HG02798 (cell line): ENCODE measurements around the gene IL15RA.
"Not testable (repeated sequence)": the region's sequence is repeated elsewhere in the genome, so short reads cannot be mapped to it uniquely, and the experiment has no call there.

Experiments
- ATAC-seq: cut with Tn5 transposase; IDR thresholded peaks from one replicate; pipeline ENCODE4 v1.9.1; 2021; ENCODE audit warnings: mild to moderate bottlenecking; ENCODE audit not compliant: unreplicated experiment, poor library complexity

Gene IL15RA

GRCh38 chr10:6006991-6007390, 29.6 kb upstream of the IL15RA start:
- no peak for ATAC-seq

DNA sequence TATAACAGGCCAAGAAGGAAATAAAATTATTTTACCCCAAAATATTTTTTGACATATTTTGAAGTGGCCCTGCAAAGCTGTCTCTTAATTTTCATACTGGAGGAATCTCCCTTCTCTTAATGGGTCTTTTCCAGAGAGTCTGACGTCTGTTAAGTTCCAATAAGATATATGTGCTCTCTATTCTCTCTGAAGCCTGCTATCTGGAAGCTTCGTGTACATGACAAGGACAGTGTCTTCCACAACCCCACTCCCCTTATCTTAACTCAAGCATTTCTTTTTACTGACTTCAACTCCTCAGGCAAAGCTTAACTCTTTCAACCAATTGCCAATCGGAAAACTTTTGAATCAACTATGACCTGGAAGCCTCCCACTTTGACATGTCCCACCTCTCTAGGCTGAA, 29.2 kb upstream of the IL15RA start:
- no peak for ATAC-seq

GRCh38 chr10:6005856-6006395, 28.6 kb upstream of the IL15RA start:
- ATAC-seq, result no peak

DNA sequence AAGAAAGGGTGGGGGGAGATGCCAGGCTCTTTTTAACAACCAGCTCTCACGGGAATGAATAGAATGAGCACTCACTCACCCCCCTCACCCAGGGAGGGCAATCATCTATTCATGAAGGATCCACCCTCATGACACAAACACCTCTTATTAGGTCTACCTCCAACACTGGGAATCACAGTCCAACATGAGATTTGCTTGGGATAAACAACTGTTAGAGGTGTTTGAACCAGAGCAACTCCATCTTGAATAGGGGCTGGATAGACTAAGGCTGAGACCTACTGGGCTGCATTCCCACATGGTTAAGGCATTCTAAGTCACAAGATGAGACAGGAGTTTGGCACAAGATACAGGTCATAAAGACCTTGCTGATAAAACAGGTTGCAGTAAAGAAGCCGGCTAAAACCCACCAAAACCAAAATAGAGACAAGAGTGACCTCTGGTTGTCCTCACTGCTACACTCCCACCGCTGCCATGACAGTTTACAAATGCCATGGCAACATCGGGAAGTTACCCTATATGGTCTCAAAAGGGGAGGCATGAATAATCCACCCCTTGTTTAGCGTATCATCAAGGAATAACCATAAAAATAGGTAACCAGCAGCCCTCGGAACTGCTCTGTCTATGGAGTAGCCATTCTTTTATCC, 27.9 kb upstream of the IL15RA start:
- ATAC-seq, result not testable (repeated sequence)

DNA sequence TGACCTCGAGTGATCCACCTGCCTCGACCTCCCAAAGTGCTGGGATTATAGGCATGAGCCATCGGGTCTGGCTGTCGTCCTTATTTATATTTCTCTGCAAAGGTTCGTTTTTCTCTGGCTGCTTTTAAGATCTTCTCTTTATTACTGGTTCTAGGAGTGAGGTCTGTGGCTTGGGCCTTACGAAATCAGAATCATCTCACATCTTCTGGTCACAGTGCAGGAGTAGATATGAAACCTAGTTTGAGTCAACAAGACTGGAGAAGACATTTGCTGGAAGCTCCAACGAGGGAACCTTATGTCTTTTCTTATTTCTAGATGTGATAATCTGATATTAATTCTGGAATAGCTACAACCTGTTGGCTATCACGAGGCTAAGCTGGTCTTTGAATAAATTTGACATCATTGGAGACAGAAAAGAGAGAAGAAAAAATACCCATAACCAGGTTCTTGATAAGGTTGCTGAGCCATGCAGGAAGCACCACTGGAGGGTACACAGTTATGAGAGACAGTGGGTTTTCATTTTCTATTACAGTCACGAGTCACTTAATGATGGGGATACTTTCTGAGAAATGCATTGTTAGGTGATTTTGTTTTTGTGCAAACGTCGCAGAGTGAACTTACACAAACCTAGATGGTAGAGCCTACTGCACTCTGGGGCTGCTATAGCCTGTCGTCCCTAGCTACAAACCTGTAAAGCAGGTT, 25.6 kb upstream of the IL15RA start:
- ATAC-seq, result no peak

DNA sequence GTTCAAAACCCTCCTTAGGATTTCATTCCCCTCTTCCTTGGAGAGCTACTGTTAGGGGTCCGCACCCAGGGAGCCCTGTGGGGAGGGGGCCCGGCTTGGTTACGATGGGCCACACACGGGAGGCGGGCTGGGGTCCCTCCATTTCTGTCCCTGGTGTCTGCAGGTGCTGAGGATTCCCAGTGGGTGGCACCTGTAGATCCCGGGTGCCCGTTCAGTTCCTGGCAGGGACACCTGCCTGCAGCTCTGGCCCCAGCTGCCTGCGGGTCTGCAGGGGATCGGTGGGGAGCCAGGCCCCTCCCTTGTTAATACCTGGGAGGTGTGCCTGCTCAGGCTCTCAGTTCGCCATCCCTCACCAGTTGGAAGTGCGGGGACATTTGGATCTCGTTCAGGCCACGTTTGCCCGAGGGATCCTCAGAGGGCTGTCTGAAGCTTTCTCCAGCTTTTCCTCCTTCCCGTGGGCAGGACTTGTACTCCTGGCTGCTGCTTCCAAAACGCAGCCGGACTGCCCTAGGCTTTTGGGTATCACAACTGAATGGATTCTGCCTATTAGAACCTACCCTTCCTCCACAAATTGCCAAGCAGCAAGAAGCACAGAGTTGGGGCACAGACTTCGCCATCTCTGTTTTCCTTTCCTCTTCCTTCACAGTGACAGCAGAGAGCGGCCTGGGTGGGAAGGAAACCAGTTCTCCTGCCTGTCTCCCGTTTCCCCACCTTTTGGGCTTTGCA, 22.3 kb upstream of the IL15RA start:
- no peak for ATAC-seq

GRCh38 chr10:5996696-5997095, 19.4 kb upstream of the IL15RA start:
- no peak for ATAC-seq

DNA sequence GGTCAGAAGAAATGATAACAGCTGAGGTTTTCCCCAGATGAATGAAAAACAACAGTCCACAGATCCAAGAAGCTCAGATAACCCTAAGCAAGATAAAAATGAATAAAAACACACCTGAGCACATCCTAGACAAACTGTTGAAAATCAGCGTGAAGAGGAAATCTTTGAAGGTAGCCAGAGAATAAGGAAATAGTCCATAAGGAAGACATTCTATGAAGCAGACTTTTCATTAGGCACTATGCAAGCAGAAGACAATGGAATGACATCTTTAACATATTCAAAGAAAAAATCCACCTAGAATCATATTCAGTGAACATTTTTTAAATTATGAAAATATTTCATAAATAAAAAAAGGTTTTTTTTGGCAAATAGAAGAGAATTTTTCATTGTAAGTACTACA, 15.1 kb upstream of the IL15RA start:
- no peak for ATAC-seq

DNA sequence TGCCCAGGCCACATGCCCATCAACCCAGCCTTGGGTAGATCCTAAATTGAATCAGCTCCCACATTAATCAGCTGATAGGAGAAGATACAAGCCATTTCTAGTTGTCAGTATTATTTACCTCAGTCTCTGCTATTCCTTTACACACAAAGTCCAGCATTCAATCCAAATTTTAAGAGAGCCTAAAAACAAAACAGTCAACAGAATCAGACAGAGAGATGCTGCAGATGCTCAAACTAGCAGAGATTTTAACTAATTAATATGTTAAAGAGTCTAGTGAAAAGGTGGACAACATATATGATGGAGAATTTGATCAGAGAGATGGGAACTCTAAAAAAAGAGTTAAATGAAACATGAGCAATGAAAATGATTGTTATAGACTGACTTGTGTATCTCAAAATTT, 14.4 kb upstream of the IL15RA start:
- ATAC-seq, result no peak

DNA sequence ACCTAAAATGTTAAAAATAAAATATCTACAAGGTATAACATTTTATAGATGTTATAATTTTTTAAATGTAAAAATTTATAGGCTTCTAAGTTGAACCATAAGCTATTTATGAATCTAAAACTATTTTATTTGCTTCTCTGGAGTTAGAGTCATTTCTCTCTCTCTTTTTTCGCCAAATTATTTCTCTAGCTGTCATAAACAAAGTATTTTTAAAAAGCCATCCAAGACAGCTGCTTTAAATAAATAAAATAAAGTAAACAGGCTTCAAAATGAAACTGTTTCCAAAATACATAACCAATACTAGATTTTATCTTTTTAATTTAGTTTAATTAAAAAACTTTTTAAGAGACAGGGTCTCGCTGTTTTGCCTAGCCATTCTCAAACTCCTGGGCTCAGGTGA, 12.4 kb upstream of the IL15RA start:
- no peak for ATAC-seq

DNA sequence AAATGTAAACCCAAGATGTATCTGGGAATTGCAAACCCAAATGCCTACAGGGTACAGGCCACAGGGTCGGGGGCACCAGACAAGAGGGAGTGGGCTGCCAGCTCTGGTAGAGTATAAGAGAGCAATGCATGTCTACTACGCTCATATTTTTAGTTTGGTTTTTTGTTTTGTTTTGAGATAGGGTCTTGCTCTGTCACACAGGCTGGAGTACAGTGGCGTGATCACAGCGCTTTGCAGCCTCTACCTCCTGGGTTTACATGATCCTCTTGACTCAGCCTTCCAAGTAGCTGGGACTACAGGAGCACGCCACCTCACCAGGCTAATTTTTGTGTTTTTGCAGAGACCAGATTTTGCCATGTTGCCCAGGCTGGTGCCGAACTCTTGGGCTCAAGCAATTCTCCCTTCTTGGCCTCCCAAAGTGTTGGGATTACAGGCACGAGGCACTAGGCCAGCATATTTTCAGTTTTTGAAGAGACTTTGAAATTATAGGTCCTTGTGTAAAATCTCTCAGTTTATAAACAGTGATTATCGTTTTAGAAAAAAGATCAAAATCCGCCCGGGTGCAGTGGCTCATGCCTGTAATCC, 11.1 kb upstream of the IL15RA start:
- no peak for ATAC-seq

DNA sequence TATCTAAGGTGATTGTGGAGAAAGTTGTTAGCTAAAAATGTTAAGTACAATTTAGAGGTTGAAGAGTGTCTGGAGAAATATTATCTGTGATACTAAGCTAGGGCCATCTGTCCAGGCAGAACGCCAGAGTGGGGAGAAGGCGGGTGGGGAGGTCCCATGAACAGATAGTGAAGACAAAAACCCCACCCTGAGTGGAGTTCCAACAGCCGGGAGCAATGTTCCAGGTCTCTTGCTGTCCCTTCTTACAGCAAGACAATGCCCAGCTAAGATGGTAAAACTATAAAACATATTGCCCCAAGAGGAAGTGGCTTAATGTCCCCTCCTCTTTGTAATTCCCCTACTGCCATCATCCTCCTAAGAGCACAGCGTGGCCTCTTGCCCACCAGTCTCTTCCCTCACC, 10.4 kb upstream of the IL15RA start:
- no peak for ATAC-seq

GRCh38 chr10:5985029-5985428, 7.7 kb upstream of the IL15RA start:
- no peak for ATAC-seq

GRCh38 chr10:5983774-5984173, 6.4 kb upstream of the IL15RA start:
- ATAC-seq, result no peak

DNA sequence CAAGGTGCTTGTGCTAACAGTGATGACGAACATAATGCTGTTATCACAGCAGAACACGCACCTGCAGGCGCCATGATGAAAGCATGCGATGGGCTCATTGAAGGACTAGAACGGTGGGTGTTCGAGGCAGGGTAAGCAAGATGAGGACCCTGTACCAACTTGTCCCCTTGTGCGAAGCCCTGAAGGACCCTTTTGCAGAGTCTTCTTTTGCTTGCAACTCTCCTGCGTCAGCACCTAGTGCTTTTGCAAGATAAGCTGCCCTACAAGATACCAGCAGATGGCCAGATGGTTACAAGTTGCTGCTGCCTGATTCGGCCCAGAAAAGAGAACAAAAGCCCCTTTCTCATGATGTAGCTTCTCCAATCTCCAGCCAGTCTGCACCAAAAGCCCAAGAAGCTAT, 4.2 kb upstream of the IL15RA start:
- ATAC-seq, result no peak

GRCh38 chr10:5978230-5978489, 817 bp upstream of the IL15RA start:
- ATAC-seq, result no peak

DNA sequence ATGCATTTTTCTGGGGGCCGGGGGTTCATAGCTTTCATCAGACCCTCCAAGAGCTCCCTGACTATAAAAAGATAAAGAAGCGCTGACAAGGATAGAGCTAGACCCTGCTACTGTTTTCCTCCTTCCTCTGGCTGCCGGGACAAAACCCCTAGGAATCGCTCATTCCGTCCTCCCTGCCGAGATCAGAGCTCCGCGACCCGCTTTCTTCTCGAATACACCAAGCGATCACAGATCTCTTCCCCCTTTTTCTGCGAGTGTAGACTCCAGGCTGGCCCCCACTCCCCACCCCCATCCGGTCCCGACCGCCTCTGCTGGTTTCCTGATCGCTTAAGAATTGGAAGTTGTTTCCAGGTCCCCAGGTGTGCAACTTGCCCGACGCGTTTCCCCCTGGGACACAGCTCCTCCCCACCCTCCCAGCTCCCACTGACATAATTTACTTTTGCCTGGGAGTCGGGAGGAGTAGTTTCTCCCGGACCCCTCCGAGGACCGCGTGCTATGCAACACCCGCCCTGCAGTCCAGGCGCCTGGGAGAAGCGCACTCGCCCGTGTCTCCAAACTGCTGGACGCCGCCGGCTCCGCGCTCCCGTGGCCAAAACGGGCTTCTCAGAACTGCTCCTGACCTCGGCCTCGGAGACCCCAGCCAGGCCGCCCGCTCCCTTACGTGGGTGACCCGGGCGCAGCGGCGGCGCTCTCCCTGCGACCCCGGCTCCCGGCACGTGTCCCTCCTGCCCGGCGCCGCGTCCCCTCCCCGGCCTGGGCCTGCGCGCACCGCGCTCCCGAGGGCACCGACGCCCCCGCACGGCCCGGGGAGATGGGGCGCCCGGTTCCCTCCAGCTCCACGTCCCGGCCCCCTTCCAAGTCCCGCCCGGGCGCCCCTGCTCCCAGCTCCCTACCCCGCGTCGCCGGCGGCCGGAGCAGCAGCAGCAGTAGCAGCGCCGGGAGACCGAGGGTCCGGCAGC, 552 bp downstream of the IL15RA start:
- ATAC-seq, result peak; percentile 14

GRCh38 chr10:5975641-5976473, 1.5 kb downstream of the IL15RA start:
- ATAC-seq, result peak; percentile 68

GRCh38 chr10:5973069-5973468, 4.3 kb downstream of the IL15RA start:
- ATAC-seq, result no peak
